ENCODE data around the gene SPRN. TPM values are rescaled to one million over a fixed set of nuclear protein-coding genes. Genes with fewer than 3 reads are reported as not detected.
"Not testable (repeated sequence)": the region's sequence is repeated elsewhere in the genome, so short reads cannot be mapped to it uniquely, and the experiment has no call there.

Gene SPRN
- total RNA-seq, 1 experiment from 2014 or later, result 0.59 TPM

DNA sequence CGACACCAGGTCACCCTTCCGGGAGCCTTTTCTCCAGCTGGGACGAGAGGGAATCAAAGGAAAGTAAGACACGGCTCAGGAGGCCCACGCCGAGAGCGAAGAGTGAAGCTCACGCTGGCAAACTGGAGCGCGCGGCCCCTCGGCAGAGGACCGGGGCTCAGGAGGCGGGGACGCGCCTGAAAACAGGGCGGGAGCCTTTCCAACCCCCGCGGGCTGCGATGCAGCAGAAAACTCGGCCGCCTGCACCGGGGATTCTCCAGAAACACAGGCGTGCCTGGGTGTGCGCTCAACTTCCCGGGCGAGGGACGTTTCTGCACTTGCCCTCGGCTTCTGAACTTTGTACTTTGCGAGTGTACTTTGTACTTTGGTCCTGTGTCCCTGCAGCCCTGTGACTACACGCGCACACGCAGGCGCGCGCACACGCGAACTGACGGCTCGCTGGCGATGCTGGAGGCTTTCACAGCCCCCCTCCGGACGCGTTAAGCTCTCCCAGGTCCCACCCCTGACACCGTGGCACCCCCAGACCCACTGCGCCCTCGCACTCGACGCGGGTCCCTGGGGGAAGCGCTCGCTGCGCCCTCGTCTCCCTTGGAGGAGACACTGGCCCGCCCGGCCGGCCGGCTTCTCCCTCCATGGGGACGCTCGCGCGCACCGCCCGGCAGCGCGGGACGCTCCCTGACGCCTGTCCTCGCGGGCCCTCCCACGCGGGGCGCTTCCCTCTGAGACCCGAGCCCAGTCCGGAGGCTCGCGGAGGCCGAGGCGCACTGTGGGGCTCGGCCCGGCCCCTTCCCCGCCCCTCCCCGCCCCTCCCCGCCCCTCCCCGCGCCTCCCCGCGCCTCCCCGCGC lies 46.0 kb downstream of the SPRN start (continued):
- TF ChIP-seq, protein P1, sequence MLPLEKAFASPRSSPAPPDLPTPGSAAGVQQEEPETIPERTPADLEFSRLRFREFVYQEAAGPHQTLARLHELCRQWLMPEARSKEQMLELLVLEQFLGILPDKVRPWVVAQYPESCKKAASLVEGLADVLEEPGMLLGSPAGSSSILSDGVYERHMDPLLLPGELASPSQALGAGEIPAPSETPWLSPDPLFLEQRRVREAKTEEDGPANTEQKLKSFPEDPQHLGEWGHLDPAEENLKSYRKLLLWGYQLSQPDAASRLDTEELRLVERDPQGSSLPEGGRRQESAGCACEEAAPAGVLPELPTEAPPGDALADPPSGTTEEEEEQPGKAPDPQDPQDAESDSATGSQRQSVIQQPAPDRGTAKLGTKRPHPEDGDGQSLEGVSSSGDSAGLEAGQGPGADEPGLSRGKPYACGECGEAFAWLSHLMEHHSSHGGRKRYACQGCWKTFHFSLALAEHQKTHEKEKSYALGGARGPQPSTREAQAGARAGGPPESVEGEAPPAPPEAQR (CRISPR knock-in tag; IDR thresholded peaks at IDR 0.05), result no peak
- TF ChIP-seq MAX (CRISPR knock-in tag; IDR thresholded peaks at IDR 0.05) (0 out of 2 replicates have a peak, but pooled peaks have one; percentile 42), ZNF138 (CRISPR knock-in tag; conservative IDR thresholded peaks at IDR 0.05) (0 out of 2 replicates have a peak, but pooled peaks have one; percentile 46), ZBTB21 (CRISPR knock-in tag; IDR thresholded peaks at IDR 0.05; ENCODE audit: borderline replicate concordance) (0 out of 2 replicates have a peak, but pooled peaks have one; percentile 22)

DNA sequence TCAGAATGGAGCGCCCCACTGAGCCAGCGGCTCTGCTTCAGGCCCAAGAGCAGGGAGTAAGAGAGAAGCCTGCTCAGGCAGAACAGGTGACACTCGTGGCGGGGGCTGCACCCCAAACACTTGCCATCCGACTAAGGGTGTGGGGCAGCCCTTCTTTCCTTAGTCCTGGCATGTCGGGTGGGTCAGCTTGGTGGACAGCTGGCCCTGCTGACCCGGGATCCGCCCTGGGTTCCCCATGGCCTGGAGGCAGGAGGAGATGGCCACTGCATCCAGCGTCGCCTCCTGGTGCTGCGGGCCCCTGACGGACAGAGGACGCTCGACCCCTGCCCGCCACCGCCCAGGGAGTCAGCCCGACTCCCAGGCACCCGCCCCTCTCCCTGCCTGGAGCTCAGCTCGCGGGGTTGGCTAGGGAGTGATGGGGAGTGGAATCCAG lies 46.6 kb downstream of the SPRN start:
- TF ChIP-seq, protein P2, sequence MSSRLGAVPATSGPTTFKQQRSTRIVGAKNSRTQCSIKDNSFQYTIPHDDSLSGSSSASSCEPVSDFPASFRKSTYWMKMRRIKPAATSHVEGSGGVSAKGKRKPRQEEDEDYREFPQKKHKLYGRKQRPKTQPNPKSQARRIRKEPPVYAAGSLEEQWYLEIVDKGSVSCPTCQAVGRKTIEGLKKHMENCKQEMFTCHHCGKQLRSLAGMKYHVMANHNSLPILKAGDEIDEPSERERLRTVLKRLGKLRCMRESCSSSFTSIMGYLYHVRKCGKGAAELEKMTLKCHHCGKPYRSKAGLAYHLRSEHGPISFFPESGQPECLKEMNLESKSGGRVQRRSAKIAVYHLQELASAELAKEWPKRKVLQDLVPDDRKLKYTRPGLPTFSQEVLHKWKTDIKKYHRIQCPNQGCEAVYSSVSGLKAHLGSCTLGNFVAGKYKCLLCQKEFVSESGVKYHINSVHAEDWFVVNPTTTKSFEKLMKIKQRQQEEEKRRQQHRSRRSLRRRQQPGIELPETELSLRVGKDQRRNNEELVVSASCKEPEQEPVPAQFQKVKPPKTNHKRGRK (CRISPR knock-in tag; IDR thresholded peaks at IDR 0.05; ENCODE audit: borderline replicate concordance), result no peak
- TF ChIP-seq ZNF416 (CRISPR knock-in tag; IDR thresholded peaks at IDR 0.05) (no peak), SP1 (CRISPR knock-in tag; conservative IDR thresholded peaks at IDR 0.05) (no peak)
- TF ChIP-seq, protein P3, sequence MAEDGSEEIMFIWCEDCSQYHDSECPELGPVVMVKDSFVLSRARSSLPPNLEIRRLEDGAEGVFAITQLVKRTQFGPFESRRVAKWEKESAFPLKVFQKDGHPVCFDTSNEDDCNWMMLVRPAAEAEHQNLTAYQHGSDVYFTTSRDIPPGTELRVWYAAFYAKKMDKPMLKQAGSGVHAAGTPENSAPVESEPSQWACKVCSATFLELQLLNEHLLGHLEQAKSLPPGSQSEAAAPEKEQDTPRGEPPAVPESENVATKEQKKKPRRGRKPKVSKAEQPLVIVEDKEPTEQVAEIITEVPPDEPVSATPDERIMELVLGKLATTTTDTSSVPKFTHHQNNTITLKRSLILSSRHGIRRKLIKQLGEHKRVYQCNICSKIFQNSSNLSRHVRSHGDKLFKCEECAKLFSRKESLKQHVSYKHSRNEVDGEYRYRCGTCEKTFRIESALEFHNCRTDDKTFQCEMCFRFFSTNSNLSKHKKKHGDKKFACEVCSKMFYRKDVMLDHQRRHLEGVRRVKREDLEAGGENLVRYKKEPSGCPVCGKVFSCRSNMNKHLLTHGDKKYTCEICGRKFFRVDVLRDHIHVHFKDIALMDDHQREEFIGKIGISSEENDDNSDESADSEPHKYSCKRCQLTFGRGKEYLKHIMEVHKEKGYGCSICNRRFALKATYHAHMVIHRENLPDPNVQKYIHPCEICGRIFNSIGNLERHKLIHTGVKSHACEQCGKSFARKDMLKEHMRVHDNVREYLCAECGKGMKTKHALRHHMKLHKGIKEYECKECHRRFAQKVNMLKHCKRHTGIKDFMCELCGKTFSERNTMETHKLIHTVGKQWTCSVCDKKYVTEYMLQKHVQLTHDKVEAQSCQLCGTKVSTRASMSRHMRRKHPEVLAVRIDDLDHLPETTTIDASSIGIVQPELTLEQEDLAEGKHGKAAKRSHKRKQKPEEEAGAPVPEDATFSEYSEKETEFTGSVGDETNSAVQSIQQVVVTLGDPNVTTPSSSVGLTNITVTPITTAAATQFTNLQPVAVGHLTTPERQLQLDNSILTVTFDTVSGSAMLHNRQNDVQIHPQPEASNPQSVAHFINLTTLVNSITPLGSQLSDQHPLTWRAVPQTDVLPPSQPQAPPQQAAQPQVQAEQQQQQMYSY (CRISPR knock-in tag; IDR thresholded peaks at IDR 0.05), result no peak
- TF ChIP-seq, protein P4, sequence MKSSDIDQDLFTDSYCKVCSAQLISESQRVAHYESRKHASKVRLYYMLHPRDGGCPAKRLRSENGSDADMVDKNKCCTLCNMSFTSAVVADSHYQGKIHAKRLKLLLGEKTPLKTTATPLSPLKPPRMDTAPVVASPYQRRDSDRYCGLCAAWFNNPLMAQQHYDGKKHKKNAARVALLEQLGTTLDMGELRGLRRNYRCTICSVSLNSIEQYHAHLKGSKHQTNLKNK (CRISPR knock-in tag; IDR thresholded peaks at IDR 0.05), result no peak
- H3K27ac Mint-ChIP-seq, result no peak overlapping the region
- H3K4me3 Mint-ChIP-seq, result peak overlapping the region; percentile 72
- DNase-seq (ENCODE audit: low spot score) (peak; percentile 41), ATAC-seq (peak; percentile 1)
- no peaks in the 10 kb centered on the region for H3K9me3 Mint-ChIP-seq
- H3K4me1 Mint-ChIP-seq, result no peaks in the 10 kb centered on the region
- no peaks in the 10 kb centered on the region for H3K36me3 Mint-ChIP-seq
- peaks cover 70% of the 10 kb centered on the region for H3K27me3 Mint-ChIP-seq (ENCODE audit: low read depth)
- ChIA-PET CTCF (interaction anchor here (1.3 to 1.8 kb wide), 4 partner anchors 26 to 70 kb away, joined by 3 to 6 read pairs (median 4); no protein-coding TSS in a partner anchor), POLR2A (interaction anchor here (2.8 kb wide), 1 partner anchor 20 kb away, joined by 9 read pairs; the partner anchor contains the start of gene FUOM)

GRCh38 chr10:133377025-133377817 lies 47.2 kb downstream of the SPRN start:
- ATAC-seq (no peak), DNase-seq (ENCODE audit: low spot score) (no peak)
- Mint-ChIP-seq H3K27me3 (ENCODE audit: low read depth) (peaks cover 70% of the 10 kb centered on the region), H3K9me3 (no peaks in the 10 kb centered on the region), H3K4me1 (no peaks in the 10 kb centered on the region), H3K4me3 (peak overlapping the region; percentile 31; the same call in 1 of the 2 replicates), H3K27ac (no peak overlapping the region), H3K36me3 (no peaks in the 10 kb centered on the region)
- CTCF ChIA-PET, result interaction anchor here (1.4 to 1.8 kb wide), 3 partner anchors 48 to 69 kb away, joined by 3 to 6 read pairs (median 6); no protein-coding TSS in a partner anchor
- POLR2A ChIA-PET, result no interaction called here
- TF ChIP-seq ZNF219 (CRISPR knock-in tag; IDR thresholded peaks at IDR 0.05; ENCODE audit: borderline replicate concordance), result no peak
- TF ChIP-seq IRF2 (CRISPR knock-in tag; IDR thresholded peaks at IDR 0.05; ENCODE audit: borderline replicate concordance, low read depth), result no peak
- TF ChIP-seq NFATC4 (CRISPR knock-in tag; IDR thresholded peaks at IDR 0.05), result no peak

DNA sequence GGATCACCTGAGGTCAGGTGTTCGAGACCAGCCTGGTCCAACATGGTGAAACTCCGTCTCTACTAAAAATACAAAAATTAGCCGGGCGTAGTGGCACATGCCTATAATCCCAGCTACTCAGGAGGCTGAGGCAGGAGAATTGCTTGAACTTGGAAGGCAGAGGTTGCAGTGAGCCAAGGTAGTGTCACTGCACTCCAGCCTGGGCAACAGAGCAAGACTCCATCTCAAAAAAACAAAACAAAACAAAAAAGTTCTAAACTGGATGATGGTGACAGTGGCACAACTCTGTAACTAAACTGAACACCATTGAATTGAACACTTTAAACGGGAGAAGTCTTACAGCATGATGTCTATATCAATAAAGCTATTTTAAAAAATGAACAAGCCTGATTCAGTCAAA lies 48.2 kb downstream of the SPRN start:
- POLR2A ChIA-PET; H3K9me3 Mint-ChIP-seq; H3K4me1 Mint-ChIP-seq; H3K27ac Mint-ChIP-seq; H3K36me3 Mint-ChIP-seq; H3K4me3 Mint-ChIP-seq; DNase-seq (ENCODE audit: low spot score); ATAC-seq; CTCF ChIA-PET: not testable (repeated sequence)
- H3K27me3 Mint-ChIP-seq (ENCODE audit: low read depth), result peaks cover 64% of the 10 kb centered on the region

Data from WTC11 (cell line).